Measurements from ENCODE around the gene IL22. TPM values are rescaled to one million over a fixed set of nuclear protein-coding genes. Genes with fewer than 3 reads are reported as not detected.

Gene IL22
- total and polyA plus RNA-seq, 9 of the 15 experiments (the other 6 are each of a cell fraction or from before 2014, with no cell fraction given) = not detected

GRCh38 chr12:68240975-68241374 lies 12.4 kb downstream of the IL22 start:
- no peaks in the 10 kb centered on the region for H4K20me1 ChIP-seq (replicated peaks; ENCODE audit: control insufficient read depth, insufficient read depth, low read length)
- BruUV-seq (replicated peaks) = no TSS peak
- H3K79me2 ChIP-seq (ENCODE audit: control insufficient read depth, insufficient read depth, low read length) = no peaks in the 10 kb centered on the region
- TF ChIP-seq CREB3 (tag; conservative IDR thresholded peaks at IDR 0.05; ENCODE audit: low read depth) = no peak
- no peak for TF ChIP-seq HIVEP1 (CRISPR knock-in tag; IDR thresholded peaks at IDR 0.05)
- no peak for TF ChIP-seq ZBTB7A (IDR thresholded peaks at IDR 0.05; ENCODE audit: borderline replicate concordance, control insufficient read depth, low read depth, low read length)
- TF ChIP-seq ZSCAN29 (IDR thresholded peaks at IDR 0.05) = no peak
- no peak for TF ChIP-seq NR2C2 (CRISPR knock-in tag; IDR thresholded peaks at IDR 0.05)
- TF ChIP-seq NR2C2 (tag; IDR thresholded peaks at IDR 0.05) = 0 out of 2 replicates have a peak, but pooled peaks have one; percentile 41
- TF ChIP-seq GATAD2A (IDR thresholded peaks at IDR 0.05) = no peak
- TF ChIP-seq JUND (IDR thresholded peaks at IDR 0.05; ENCODE audit: borderline replicate concordance, low read depth, low read length) = no peak
- 0 out of 3 replicates have a peak, but pooled peaks have one; percentile 26 for TF ChIP-seq JUND (tag; IDR thresholded peaks at IDR 0.05; ENCODE audit: borderline replicate concordance, low read depth, low read length)
- no peak for TF ChIP-seq NR4A1 (CRISPR knock-in tag; IDR thresholded peaks at IDR 0.05)
- TF ChIP-seq NR4A1 (tag; IDR thresholded peaks at IDR 0.05) = 0 out of 2 replicates have a peak, but pooled peaks have one; percentile 19
- 0 out of 2 replicates have a peak, but pooled peaks have one; percentile 7 for TF ChIP-seq ZFX (CRISPR knock-in tag; IDR thresholded peaks at IDR 0.05)
- 0 out of 6 replicates have a peak, but pooled peaks of 1 of the 3 experiments have one; percentile 51 for TF ChIP-seq ZBTB11 (CRISPR knock-in tag; IDR thresholded peaks at IDR 0.05)
- TF ChIP-seq KLF6 (CRISPR knock-in tag; IDR thresholded peaks at IDR 0.05; ENCODE audit: borderline replicate concordance) = no peak
- intact Hi-C loops (cut with micrococcal nuclease) (no loop called here), in situ Hi-C loops (cut with MboI) (no loop called here)
- no peak overlapping the region for H3K27ac ChIP-seq (ENCODE audit: extremely low read depth, low read depth, low read length)
- H3K9me1 ChIP-seq (ENCODE audit: control insufficient read depth, insufficient read depth, low read length) = no peaks in the 10 kb centered on the region
- ATAC-seq (no peak), FAIRE-seq (no peak), DNase-seq (ENCODE audit: extremely low read depth in 1 of 4, low spot score in 3 of 4) (peak in 1 of 4 experiments; percentile 21)
- no peak overlapping the region for H3K4me3 ChIP-seq
- H3K9me3 ChIP-seq (replicated peaks; ENCODE audit: control insufficient read depth, insufficient read depth, low read depth, low read length) = no peaks in the 10 kb centered on the region
- peaks cover 0 to 4% of the 10 kb centered on the region in 2 experiments; a peak in 1 of 5 replicates for H3K27me3 ChIP-seq (ENCODE audit: control insufficient read depth in 2 of 2, insufficient read depth in 2 of 2, low read length in 2 of 2)
- peaks cover 0 to 8% of the 10 kb centered on the region in 2 experiments; a peak in 3 of 5 replicates for H3K4me1 ChIP-seq (replicated peaks in 1 of 2; ENCODE audit: control insufficient read depth in 2 of 2, insufficient read depth in 2 of 2, low read length in 2 of 2)
- WGBS (ENCODE audit: insufficient coverage, low coverage, missing lambda C conversion rate) = 33% methylated on average over 1 of the region's 1 CpG
- CTCF ChIA-PET (ENCODE audit: low intra/inter-chr PET ratio) = interaction anchor here (0.5 kb wide), 1 partner anchor 1050 kb away, joined by 3 read pairs; no protein-coding TSS in a partner anchor
- no peak overlapping the region for H3K9ac ChIP-seq (ENCODE audit: insufficient read depth in 1 of 2, low read depth in 2 of 2, low read length in 2 of 2)
- H3K4me2 ChIP-seq (ENCODE audit: insufficient read depth, low read length) = no peak overlapping the region
- H2AFZ ChIP-seq (ENCODE audit: low read depth, low read length) = no peak overlapping the region
- POLR2A ChIA-PET = no interaction called here
- H3K36me3 ChIP-seq (ENCODE audit: control insufficient read depth, insufficient read depth, low read length) = no peaks in the 10 kb centered on the region
